IMR-90 (cell line): Measurements from ENCODE around the gene GLIS1. TPM values are rescaled to one million over a fixed set of nuclear protein-coding genes. Genes with fewer than 3 reads are reported as not detected.

Experiments
- ATAC-seq: fragments of 200-7000 bp; cut with Tn5 transposase; 2 replicates; pipeline ENCODE4 v1.9.1; 2020; ENCODE audit warnings: low read depth, mild to moderate bottlenecking, moderate library complexity
- BruUV-seq: library from RNA; stranded (reverse); fragments of 400-500 nt; replicated peaks from 2 replicates; lab custom pipeline; 2021; lab: Mats Ljungman, UMichigan
- CTCF ChIA-PET: fragments of 300-600 bp; formaldehyde crosslinking; extraction: SDS; loops from one replicate; lab custom pipeline; 2021; ENCODE audit warnings: antibody characterized with exemption; lab: Yijun Ruan, JAX
- POLR2A ChIA-PET: fragments of 300-600 bp; sonication (Branson Sonifier 250); formaldehyde crosslinking; loops from one replicate; lab custom pipeline; 2022; ENCODE audit warnings: antibody characterized with exemption; ENCODE audit not compliant: unreplicated experiment; lab: Charles Lee
- DNase-seq: peaks from one replicate; pipeline ENCODE4 v3.0.0; 2013
- H2AFZ ChIP-seq: replicated peaks from 2 replicates; pipeline ENCODE3; 2013; ENCODE audit warnings: low read length, mild to moderate bottlenecking; ENCODE audit not compliant: poor library complexity
- H2AK5ac ChIP-seq: 2 replicates; pipeline ENCODE4 v1.6.1; 2013; ENCODE audit warnings: low read depth, low read length, inconsistent platforms
- H2AK9ac ChIP-seq: replicated peaks from 2 replicates; pipeline ENCODE3; 2013; ENCODE audit warnings: mild to moderate bottlenecking, low read depth, low read length, moderate library complexity; ENCODE audit not compliant: poor library complexity
- H2BK120ac ChIP-seq: 2 replicates; pipeline ENCODE4 v1.6.1; 2013; ENCODE audit warnings: low read depth, low read length, inconsistent platforms
- H2BK15ac ChIP-seq: 3 replicates; pipeline ENCODE4 v1.6.1; 2013; ENCODE audit warnings: low read depth, low read length, inconsistent platforms
- H2BK20ac ChIP-seq: 2 replicates; pipeline ENCODE4 v1.6.1; 2013; ENCODE audit warnings: low read depth, mild to moderate bottlenecking, inconsistent platforms, low read length, moderate library complexity
- H2BK5ac ChIP-seq: 2 replicates; pipeline ENCODE4 v1.6.1; 2013; ENCODE audit warnings: mild to moderate bottlenecking, low read depth, low read length, inconsistent platforms; ENCODE audit not compliant: poor library complexity, severe bottlenecking
- H3K14ac ChIP-seq: replicated peaks from 2 replicates; pipeline ENCODE4 v1.6.1; 2013; ENCODE audit warnings: low read depth, low read length, inconsistent platforms
- H3K18ac ChIP-seq: 2 replicates; pipeline ENCODE4 v1.6.1; 2013; ENCODE audit warnings: low read depth, low read length, control low read depth
- H3K23ac ChIP-seq: 2 replicates; pipeline ENCODE4 v1.6.1; 2013; ENCODE audit warnings: low read depth, low read length, inconsistent platforms
- H3K27ac ChIP-seq: 2 replicates; pipeline ENCODE4 v1.5.1; 2013; ENCODE audit warnings: mild to moderate bottlenecking, control low read depth, low read length; ENCODE audit not compliant: insufficient read depth
- H3K27me3 ChIP-seq: 2 replicates; pipeline ENCODE4 v1.6.1; 2013; ENCODE audit warnings: low read length; ENCODE audit not compliant: control insufficient read depth, insufficient read depth
- H3K36me3 ChIP-seq: 2 replicates; pipeline ENCODE4 v1.6.1; 2013; ENCODE audit warnings: low read length, mixed read lengths; ENCODE audit not compliant: control insufficient read depth, insufficient read depth
- H3K4ac ChIP-seq: 2 replicates; pipeline ENCODE4 v1.6.1; 2013; ENCODE audit warnings: low read depth, low read length, inconsistent platforms
- H3K4me1 ChIP-seq: 2 replicates; pipeline ENCODE4 v1.6.1; 2013; ENCODE audit warnings: low read length, mixed read lengths; ENCODE audit not compliant: control insufficient read depth, insufficient read depth
- H3K4me2 ChIP-seq: 2 replicates; pipeline ENCODE4 v1.6.1; 2013; ENCODE audit warnings: low read depth, mild to moderate bottlenecking, control low read depth, low read length, moderate library complexity
- H3K4me3 ChIP-seq: 2 replicates; pipeline ENCODE4 v1.5.1; 2013; ENCODE audit warnings: low read depth, mild to moderate bottlenecking, control low read depth, low read length, moderate library complexity; ENCODE audit not compliant: insufficient read depth
- H3K56ac ChIP-seq: 2 replicates; pipeline ENCODE4 v1.6.1; 2013; ENCODE audit warnings: low read length, inconsistent platforms; ENCODE audit not compliant: insufficient read depth; ENCODE audit errors: extremely low read depth
- H3K79me1 ChIP-seq, 2 experiments: 2 replicates each; pipeline ENCODE4 v1.6.1; 2013; ENCODE audit warnings: low read length in 2 of 2, inconsistent platforms in 1 of 2, low read depth in 1 of 2
- H3K9ac ChIP-seq: 2 replicates; pipeline ENCODE4 v1.6.1; 2013; ENCODE audit warnings: low read depth, low read length, control low read depth
- H3K9me1 ChIP-seq: 2 replicates; pipeline ENCODE4 v1.6.1; 2013; ENCODE audit warnings: low read length, inconsistent platforms; ENCODE audit not compliant: insufficient read depth
- H3K9me3 ChIP-seq: 2 replicates; pipeline ENCODE4 v1.6.1; 2013; ENCODE audit warnings: low read length; ENCODE audit not compliant: control insufficient read depth, insufficient read depth
- H4K20me1 ChIP-seq: 2 replicates; pipeline ENCODE4 v1.6.1; 2013; ENCODE audit warnings: low read length, inconsistent platforms; ENCODE audit not compliant: insufficient read depth
- H4K5ac ChIP-seq: 2 replicates; pipeline ENCODE4 v1.6.1; 2013; ENCODE audit warnings: mild to moderate bottlenecking, low read depth, low read length, control low read depth
- H4K8ac ChIP-seq, 2 experiments: 2 replicates each; pipeline ENCODE4 v1.6.1; 2013; ENCODE audit warnings: low read depth in 2 of 2, low read length in 2 of 2, control low read depth in 1 of 2, inconsistent platforms in 1 of 2
- H4K91ac ChIP-seq: 2 replicates; pipeline ENCODE4 v1.6.1; 2013; ENCODE audit warnings: low read depth, low read length, inconsistent platforms; ENCODE audit not compliant: insufficient read depth
- BHLHE40 ChIP-seq: fragments of 150-350 bp; IDR thresholded peaks from 2 replicates; pipeline ENCODE4 v1.6.1; 2016; ENCODE audit warnings: mild to moderate bottlenecking, low read depth, low read length
- CEBPB ChIP-seq: IDR thresholded peaks from 2 replicates; pipeline ENCODE4 v1.6.1; 2012; ENCODE audit warnings: low read depth, low read length, improper control_type of control experiment
- CHD1 ChIP-seq: IDR thresholded peaks from 2 replicates; pipeline ENCODE4 v1.6.1; 2012; ENCODE audit warnings: low read depth, low read length, improper control_type of control experiment
- CTCF ChIP-seq: conservative IDR thresholded peaks from 2 replicates; pipeline ENCODE4 v1.5.1; 2012; ENCODE audit warnings: mild to moderate bottlenecking, low read depth, low read length, improper control_type of control experiment
- FOS ChIP-seq: fragments of 150-350 bp; IDR thresholded peaks from 2 replicates; pipeline ENCODE4 v1.6.1; 2016; ENCODE audit warnings: low read depth, low read length
- MAFK ChIP-seq: IDR thresholded peaks from 2 replicates; pipeline ENCODE4 v1.6.1; 2012; ENCODE audit warnings: low read depth, low read length, improper control_type of control experiment
- MAZ ChIP-seq: IDR thresholded peaks from 2 replicates; pipeline ENCODE4 v1.6.1; 2012; ENCODE audit warnings: low read depth, mild to moderate bottlenecking, low read length, improper control_type of control experiment, moderate library complexity, borderline replicate concordance
- MXI1 ChIP-seq: IDR thresholded peaks from 2 replicates; pipeline ENCODE4 v1.6.1; 2012; ENCODE audit warnings: low read depth, mild to moderate bottlenecking, low read length, moderate library complexity, borderline replicate concordance
- POLR2A ChIP-seq: IDR thresholded peaks from 2 replicates; pipeline ENCODE4 v1.6.1; 2012; ENCODE audit warnings: mild to moderate bottlenecking, low read depth, low read length
- RCOR1 ChIP-seq: IDR thresholded peaks from 2 replicates; pipeline ENCODE4 v1.6.1; 2012; ENCODE audit warnings: mild to moderate bottlenecking, low read length, improper control_type of control experiment; ENCODE audit not compliant: insufficient replicate concordance
- RFX5 ChIP-seq: IDR thresholded peaks from 2 replicates; pipeline ENCODE4 v1.8.0; 2012; ENCODE audit warnings: low read depth, mild to moderate bottlenecking, low read length, moderate library complexity
- SMC3 ChIP-seq: fragments of 150-350 bp; IDR thresholded peaks from 2 replicates; pipeline ENCODE4 v1.6.1; 2016; ENCODE audit warnings: low read depth, mild to moderate bottlenecking, antibody characterized with exemption, low read length, moderate library complexity
- WGBS, 2 experiments: methylation state at CpG; one replicate each; pipeline versions ENCODE4 v1.1.5 to v1.1.7; 2013; ENCODE audit warnings: missing lambda C conversion rate in 2 of 2; ENCODE audit not compliant: insufficient read length in 1 of 2; ENCODE audit errors: extremely low coverage in 2 of 2; 5-methylcytosine and 5-hydroxymethylcytosine counted together
- dilution Hi-C: fragments of 300-500 bp; cut with HindIII; formaldehyde crosslinking; loops from one replicate; pipeline ENCODE4 v1.14.3; 2018; ENCODE audit warnings: low sequenced_read_pairs; ENCODE audit not compliant: unreplicated experiment
- in situ Hi-C: fragments of 300-500 bp; cut with MboI; formaldehyde crosslinking; loops from 3 replicates; pipeline ENCODE4 v1.14.3; 2019; ENCODE audit warnings: low sequenced_read_pairs, inconsistent platforms, mixed read lengths
- intact Hi-C: fragments of 100-400 bp; cut with micrococcal nuclease; formaldehyde crosslinking; loops from 2 replicates; pipeline ENCODE4 v1.10.0; 2022
- polyA plus RNA-seq, 3 experiments: library from polyadenylated mRNA; depleted of rRNA; stranded (reverse); fragments of >200 nt; gene quantifications; 2 replicates each; pipeline ENCODE4 v1.2.3, GENCODE V29; 2012; ENCODE audit warnings: low replicate concordance in 1 of 3
- total RNA-seq: library from RNA; depleted of rRNA; stranded (reverse); fragments of >200 nt; gene quantifications from 2 replicates; pipeline ENCODE4 v1.2.3, GENCODE V29; 2012
- TF ChIP-seq, protein P1 (sequence below): fragments of 150-350 bp; IDR thresholded peaks from 2 replicates; pipeline ENCODE4 v1.6.1; 2017; ENCODE audit warnings: mild to moderate bottlenecking, antibody characterized with exemption, low read length, low read depth
- TF ChIP-seq, protein P2 (sequence below): fragments of 150-350 bp; IDR thresholded peaks from 2 replicates; pipeline ENCODE4 v1.6.1; 2016; ENCODE audit warnings: low read depth, mild to moderate bottlenecking, low read length, moderate library complexity, borderline replicate concordance

GLIS1 gene
- total and polyA plus RNA-seq, 2 of the 4 experiments (the other 2 are of a cell fraction), result 0.18 to 2.3 TPM

DNA sequence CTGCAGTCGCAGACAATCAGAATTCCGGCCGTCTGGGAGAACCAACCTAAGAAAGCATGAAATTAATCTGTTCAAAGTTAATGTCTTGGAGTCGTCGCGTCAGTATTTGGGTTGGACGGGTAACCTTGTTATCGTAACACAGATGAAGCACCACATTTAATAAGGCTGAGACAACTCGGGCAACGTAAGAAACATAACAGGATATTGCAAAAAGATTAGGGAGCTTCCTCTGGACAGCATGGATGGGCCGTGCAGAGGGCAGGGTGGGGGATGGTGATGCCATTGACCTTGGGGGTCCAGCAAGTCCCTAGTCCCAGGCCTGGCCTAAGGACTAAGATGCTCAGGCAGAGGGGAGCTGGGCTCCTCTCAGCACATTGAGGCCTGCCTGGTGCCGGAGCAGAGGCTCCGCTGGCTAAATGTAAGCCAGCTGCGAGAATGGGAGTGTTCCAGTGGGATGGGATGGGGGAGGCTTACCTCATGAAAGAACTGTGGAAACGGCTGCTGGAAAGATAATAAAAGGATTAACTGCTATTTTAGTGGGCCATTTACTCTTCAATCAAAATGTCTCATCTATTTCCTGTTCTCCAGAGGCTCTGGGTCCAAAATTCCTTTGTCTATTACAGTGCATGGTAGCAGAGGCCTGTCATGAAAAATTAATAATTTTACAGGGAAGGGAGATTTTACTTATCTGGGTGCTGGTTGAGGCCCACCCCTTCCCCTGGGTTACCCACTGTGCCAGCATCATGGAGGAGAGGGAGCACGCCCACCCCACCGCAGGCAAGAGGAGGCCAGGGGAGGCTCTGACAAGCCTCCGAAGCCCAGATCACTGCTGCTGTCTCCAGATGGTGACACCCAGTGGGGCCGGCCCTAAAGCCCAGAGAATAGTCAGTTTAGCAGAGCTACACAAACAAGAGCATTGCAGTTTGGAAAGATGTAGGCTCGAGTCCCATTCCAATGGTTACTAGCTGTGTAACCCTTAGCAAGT, 148.1 kb downstream of the GLIS1 start:
- no peak for DNase-seq
- no peak overlapping the region for H2AK9ac ChIP-seq
- no peak overlapping the region for H3K4me3 ChIP-seq
- H4K20me1 ChIP-seq, result peaks cover 9% of the 10 kb centered on the region
- H4K5ac ChIP-seq, result no peak overlapping the region
- H3K4ac ChIP-seq, result no peak overlapping the region
- H3K9me3 ChIP-seq, result no peaks in the 10 kb centered on the region
- no peak overlapping the region for H3K27ac ChIP-seq
- peaks cover 8% of the 10 kb centered on the region; the same call in 1 of the 2 replicates for H3K36me3 ChIP-seq
- H3K27me3 ChIP-seq, result peaks cover 2% of the 10 kb centered on the region; the same call in 1 of the 2 replicates
- H3K9me1 ChIP-seq, result no peaks in the 10 kb centered on the region
- no peak overlapping the region for H4K8ac ChIP-seq
- no peak overlapping the region for H2BK5ac ChIP-seq
- TF ChIP-seq RCOR1, result no peak
- no peak for TF ChIP-seq FOS
- no peak for TF ChIP-seq BHLHE40
- no peak for TF ChIP-seq MAFK
- no peak for TF ChIP-seq CTCF
- no peak for TF ChIP-seq SMC3
- TF ChIP-seq CEBPB, result no peak
- TF ChIP-seq MAZ, result no peak
- TF ChIP-seq, protein P1, sequence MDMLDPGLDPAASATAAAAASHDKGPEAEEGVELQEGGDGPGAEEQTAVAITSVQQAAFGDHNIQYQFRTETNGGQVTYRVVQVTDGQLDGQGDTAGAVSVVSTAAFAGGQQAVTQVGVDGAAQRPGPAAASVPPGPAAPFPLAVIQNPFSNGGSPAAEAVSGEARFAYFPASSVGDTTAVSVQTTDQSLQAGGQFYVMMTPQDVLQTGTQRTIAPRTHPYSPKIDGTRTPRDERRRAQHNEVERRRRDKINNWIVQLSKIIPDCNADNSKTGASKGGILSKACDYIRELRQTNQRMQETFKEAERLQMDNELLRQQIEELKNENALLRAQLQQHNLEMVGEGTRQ, result no peak
- no peak for TF ChIP-seq RFX5
- no peak for TF ChIP-seq MXI1
- no peak for TF ChIP-seq POLR2A
- no peak for TF ChIP-seq CHD1
- TF ChIP-seq, protein P2, sequence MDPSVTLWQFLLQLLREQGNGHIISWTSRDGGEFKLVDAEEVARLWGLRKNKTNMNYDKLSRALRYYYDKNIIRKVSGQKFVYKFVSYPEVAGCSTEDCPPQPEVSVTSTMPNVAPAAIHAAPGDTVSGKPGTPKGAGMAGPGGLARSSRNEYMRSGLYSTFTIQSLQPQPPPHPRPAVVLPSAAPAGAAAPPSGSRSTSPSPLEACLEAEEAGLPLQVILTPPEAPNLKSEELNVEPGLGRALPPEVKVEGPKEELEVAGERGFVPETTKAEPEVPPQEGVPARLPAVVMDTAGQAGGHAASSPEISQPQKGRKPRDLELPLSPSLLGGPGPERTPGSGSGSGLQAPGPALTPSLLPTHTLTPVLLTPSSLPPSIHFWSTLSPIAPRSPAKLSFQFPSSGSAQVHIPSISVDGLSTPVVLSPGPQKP, result no peak
- intact Hi-C loops (no loop called here), in situ Hi-C loops (no loop called here), dilution Hi-C loops (no loop called here)
- ATAC-seq, result no peak
- no peak overlapping the region for H2AFZ ChIP-seq
- H3K4me2 ChIP-seq, result no peak overlapping the region
- H3K18ac ChIP-seq, result no peak overlapping the region
- ChIA-PET POLR2A (no interaction called here), CTCF (no interaction called here)
- H3K4me1 ChIP-seq, result peaks cover 5% of the 10 kb centered on the region; the same call in 1 of the 2 replicates
- H2BK120ac ChIP-seq, result no peak overlapping the region
- no peak overlapping the region for H2BK15ac ChIP-seq
- H3K79me1 ChIP-seq, result no peaks in the 10 kb centered on the region
- H3K23ac ChIP-seq, result no peak overlapping the region
- WGBS, 2 experiments, result 70% methylated on average over 8 of the region's 20 CpGs; no CpG with 5 or more reads in 1 of the 2 experiments
- no peak overlapping the region for H3K14ac ChIP-seq
- H3K56ac ChIP-seq, result no peak overlapping the region
- no peak overlapping the region for H2AK5ac ChIP-seq
- BruUV-seq, result no TSS peak
- no peak overlapping the region for H2BK20ac ChIP-seq
- no peak overlapping the region for H4K91ac ChIP-seq
- no peak overlapping the region for H3K9ac ChIP-seq
